ENCODE results near the gene RBM33. TPM values are rescaled to one million over a fixed set of nuclear protein-coding genes. Genes with fewer than 3 reads are reported as not detected.

Gene RBM33
- total RNA-seq, 1 experiment from 2014 or later, result 80.5 TPM

GRCh38 chr7:155652156-155653114, 8.0 kb downstream of the RBM33 start:
- no peak for DNase-seq (ENCODE audit: unreplicated experiment)
- no TSS peak for BruUV-seq (replicated peaks)
- Mint-ChIP-seq H3K36me3 (ENCODE audit: insufficient read depth, unreplicated experiment) (peaks cover 10% of the 10 kb centered on the region), H3K27me3 (ENCODE audit: insufficient read depth, unreplicated experiment) (no peaks in the 10 kb centered on the region), H3K27ac (ENCODE audit: low read depth, unreplicated experiment) (peak overlapping the region; percentile 50), H3K4me3 (ENCODE audit: unreplicated experiment) (no peak overlapping the region), H3K9me3 (ENCODE audit: unreplicated experiment) (peaks cover 16% of the 10 kb centered on the region), H3K4me1 (ENCODE audit: insufficient read depth, unreplicated experiment) (peaks cover 30% of the 10 kb centered on the region)
- TF ChIP-seq CTCF (IDR thresholded peaks at IDR 0.05; ENCODE audit: unreplicated experiment), result no peak
- intact Hi-C loops (cut with micrococcal nuclease), result loop anchor here (2.0 kb wide), 1 partner anchor 78 kb away; no protein-coding TSS in a partner anchor
- ChIA-PET CTCF (interaction anchor here (0.6 kb wide), 1 partner anchor 11 kb away, joined by 4 read pairs; no protein-coding TSS in a partner anchor), POLR2A (interaction anchor here (1.0 to 2.2 kb wide), 2 partner anchors 8 to 13 kb away, joined by 3 to 20 read pairs; partner anchors contain the start of gene RBM33)

GRCh38 chr7:155653803-155654202, 9.3 kb downstream of the RBM33 start:
- H3K27ac Mint-ChIP-seq (ENCODE audit: low read depth, unreplicated experiment), result peak overlapping the region; percentile 50
- peaks cover 14% of the 10 kb centered on the region for H3K9me3 Mint-ChIP-seq (ENCODE audit: unreplicated experiment)
- no peak for TF ChIP-seq CTCF (IDR thresholded peaks at IDR 0.05; ENCODE audit: unreplicated experiment)
- intact Hi-C loops (cut with micrococcal nuclease), result loop anchor here (2.0 kb wide), 1 partner anchor 77 kb away; no protein-coding TSS in a partner anchor
- CTCF ChIA-PET, result interaction anchor here (0.6 kb wide), 1 partner anchor 491 kb away, joined by 3 read pairs; no protein-coding TSS in a partner anchor
- H3K4me3 Mint-ChIP-seq (ENCODE audit: unreplicated experiment), result no peak overlapping the region
- H3K36me3 Mint-ChIP-seq (ENCODE audit: insufficient read depth, unreplicated experiment), result peaks cover 13% of the 10 kb centered on the region
- H3K27me3 Mint-ChIP-seq (ENCODE audit: insufficient read depth, unreplicated experiment), result no peaks in the 10 kb centered on the region
- peak; percentile 87 for DNase-seq (ENCODE audit: unreplicated experiment)
- BruUV-seq (replicated peaks), result TSS peak; percentile 9
- peaks cover 30% of the 10 kb centered on the region for H3K4me1 Mint-ChIP-seq (ENCODE audit: insufficient read depth, unreplicated experiment)
- POLR2A ChIA-PET, result interaction anchor here (2.2 kb wide), 1 partner anchor 10 kb away, joined by 20 read pairs; the partner anchor contains the start of gene RBM33

- Mint-ChIP-seq H3K27me3 (ENCODE audit: insufficient read depth, unreplicated experiment) (no peaks in the 10 kb centered on the region), H3K27ac (ENCODE audit: low read depth, unreplicated experiment) (no peak overlapping the region), H3K9me3 (ENCODE audit: unreplicated experiment) (no peaks in the 10 kb centered on the region), H3K36me3 (ENCODE audit: insufficient read depth, unreplicated experiment) (peaks cover 6% of the 10 kb centered on the region), H3K4me1 (ENCODE audit: insufficient read depth, unreplicated experiment) (peaks cover 45% of the 10 kb centered on the region), H3K4me3 (ENCODE audit: unreplicated experiment) (no peak overlapping the region)
- intact Hi-C loops (cut with micrococcal nuclease), result no loop called here
- POLR2A ChIA-PET, result no interaction called here
- no peak for TF ChIP-seq CTCF (IDR thresholded peaks at IDR 0.05; ENCODE audit: unreplicated experiment)
- CTCF ChIA-PET, result interaction anchor here (0.6 to 0.7 kb wide), 3 partner anchors 24 to 1271 kb away, joined by 3 read pairs; no protein-coding TSS in a partner anchor
- DNase-seq (ENCODE audit: unreplicated experiment), result no peak
- BruUV-seq (replicated peaks), result no TSS peak
Measured at GRCh38 chr7:155656891-155657290, 12.4 kb downstream of the RBM33 start.

Measured in MCF 10A (cell line).